NB4 (cell line): ENCODE results near the gene PCK1.

Experiments used
- POLR2A ChIP-seq: IDR thresholded peaks from 2 replicates; pipeline ENCODE4 v1.6.1; 2011; ENCODE audit warnings: mild to moderate bottlenecking; ENCODE audit not compliant: insufficient read length; ENCODE audit errors: extremely low read depth
- TF ChIP-seq, protein P1 (sequence below): IDR thresholded peaks from one replicate; pipeline ENCODE4 v1.5.1; 2012; ENCODE audit warnings: low read depth, low read length

DNA sequence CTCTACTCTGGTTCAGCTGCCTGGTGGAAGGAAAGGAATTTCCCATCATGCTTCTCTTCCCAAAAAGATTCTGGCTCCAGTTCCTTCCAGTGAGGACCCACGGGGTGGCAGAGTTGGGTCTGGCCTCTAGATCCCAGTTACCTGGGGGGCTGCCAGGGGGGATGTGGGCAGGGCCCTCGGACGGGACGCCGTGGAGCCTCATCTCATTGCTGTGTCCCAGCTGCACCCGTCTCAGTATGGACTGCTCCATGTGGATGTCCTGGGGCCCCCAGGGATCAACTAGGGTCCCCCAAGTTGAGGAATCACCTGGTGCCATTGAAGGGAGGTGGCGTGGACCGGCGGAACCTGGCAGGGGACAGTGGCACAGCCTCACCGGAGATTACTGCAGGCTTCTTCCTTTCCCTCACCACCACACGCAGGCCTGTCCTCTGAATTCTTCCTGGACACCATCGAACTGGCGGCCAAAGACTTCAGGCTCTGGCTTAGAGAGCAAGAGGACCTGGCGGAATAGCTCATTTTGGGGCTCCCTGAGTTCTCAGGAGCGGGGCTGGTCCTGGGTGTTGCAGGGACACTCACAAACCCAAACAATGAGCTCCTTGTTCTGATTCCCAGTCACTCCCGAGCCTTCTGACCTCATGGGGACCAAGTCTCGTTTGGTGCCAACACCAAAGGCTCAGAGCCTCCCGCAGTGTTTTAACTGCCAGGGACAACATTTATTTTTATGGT lies 50.8 kb downstream of the PCK1 start:
- no peak for TF ChIP-seq POLR2A
- TF ChIP-seq, protein P1, sequence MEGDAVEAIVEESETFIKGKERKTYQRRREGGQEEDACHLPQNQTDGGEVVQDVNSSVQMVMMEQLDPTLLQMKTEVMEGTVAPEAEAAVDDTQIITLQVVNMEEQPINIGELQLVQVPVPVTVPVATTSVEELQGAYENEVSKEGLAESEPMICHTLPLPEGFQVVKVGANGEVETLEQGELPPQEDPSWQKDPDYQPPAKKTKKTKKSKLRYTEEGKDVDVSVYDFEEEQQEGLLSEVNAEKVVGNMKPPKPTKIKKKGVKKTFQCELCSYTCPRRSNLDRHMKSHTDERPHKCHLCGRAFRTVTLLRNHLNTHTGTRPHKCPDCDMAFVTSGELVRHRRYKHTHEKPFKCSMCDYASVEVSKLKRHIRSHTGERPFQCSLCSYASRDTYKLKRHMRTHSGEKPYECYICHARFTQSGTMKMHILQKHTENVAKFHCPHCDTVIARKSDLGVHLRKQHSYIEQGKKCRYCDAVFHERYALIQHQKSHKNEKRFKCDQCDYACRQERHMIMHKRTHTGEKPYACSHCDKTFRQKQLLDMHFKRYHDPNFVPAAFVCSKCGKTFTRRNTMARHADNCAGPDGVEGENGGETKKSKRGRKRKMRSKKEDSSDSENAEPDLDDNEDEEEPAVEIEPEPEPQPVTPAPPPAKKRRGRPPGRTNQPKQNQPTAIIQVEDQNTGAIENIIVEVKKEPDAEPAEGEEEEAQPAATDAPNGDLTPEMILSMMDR, result no peak
